H1 (cell line): ENCODE data around the gene ADARB2. TPM values are rescaled to one million over a fixed set of nuclear protein-coding genes. Genes with fewer than 3 reads are reported as not detected.

Experiments used
- CTCF ChIA-PET: fragments of 300-600 bp; sonication (Branson Sonifier 250); formaldehyde crosslinking; loops from one replicate; lab custom pipeline; 2021; ENCODE audit not compliant: partially characterized antibody; lab: Charles Lee
- POLR2A ChIA-PET: fragments of 300-600 bp; sonication (Branson Sonifier 250); formaldehyde crosslinking; loops from one replicate; lab custom pipeline; 2021; ENCODE audit warnings: inconsistent platforms; ENCODE audit not compliant: partially characterized antibody; lab: Charles Lee
- DNase-seq, 2 experiments: peaks; one replicate each; pipeline versions ENCODE4 v3.0.0 to v3.0.0-alpha.2; 2010 to 2022; ENCODE audit warnings: low spot score in 2 of 2, low read depth in 1 of 2, mixed read lengths in 1 of 2
- FAIRE-seq: peaks from 2 replicates; lab custom pipeline; 2011; peaks lifted over from hg19 to GRCh38; lab: Jason Lieb, UNC
- H2AFZ ChIP-seq: 2 replicates; pipeline ENCODE4 v1.8.1; 2012; ENCODE audit warnings: low read length, inconsistent platforms
- H2AK5ac ChIP-seq: 2 replicates; pipeline ENCODE4 v1.6.1; 2013; ENCODE audit warnings: low read depth, low read length
- H2BK120ac ChIP-seq: replicated peaks from 2 replicates; pipeline ENCODE3; 2013; ENCODE audit warnings: low read depth, low read length, inconsistent platforms
- H2BK12ac ChIP-seq: 2 replicates; pipeline ENCODE4 v1.6.1; 2013; ENCODE audit warnings: low read depth, low read length
- H2BK15ac ChIP-seq: 2 replicates; pipeline ENCODE4 v1.6.1; 2013; ENCODE audit warnings: low read length
- H2BK20ac ChIP-seq: 2 replicates; pipeline ENCODE4 v1.6.1; 2013; ENCODE audit warnings: low read length
- H2BK5ac ChIP-seq: 2 replicates; pipeline ENCODE4 v1.6.1; 2013; ENCODE audit warnings: low read depth, low read length
- H3K14ac ChIP-seq: 2 replicates; pipeline ENCODE4 v1.6.1; 2013; ENCODE audit warnings: inconsistent platforms; ENCODE audit not compliant: insufficient read length
- H3K18ac ChIP-seq: 2 replicates; pipeline ENCODE4 v1.6.1; 2013; ENCODE audit warnings: low read length; ENCODE audit errors: extremely low read depth
- H3K23ac ChIP-seq: 2 replicates; pipeline ENCODE4 v1.6.1; 2013; ENCODE audit warnings: inconsistent platforms; ENCODE audit not compliant: insufficient read length
- H3K23me2 ChIP-seq: 2 replicates; pipeline ENCODE4 v1.6.1; 2013; ENCODE audit warnings: low read depth, low read length
- H3K27ac ChIP-seq: 2 replicates; pipeline ENCODE4 v1.6.1; 2011; ENCODE audit warnings: low read depth, low read length, inconsistent platforms
- H3K27me3 ChIP-seq, 4 experiments: replicated peaks in 1 of 4; 1 replicate in 1 of 4; 2 replicates in 3 of 4; pipeline versions ENCODE4 v1.6.1 to v1.8.1; 2011 to 2013; ENCODE audit warnings: low read length in 3 of 4, mild to moderate bottlenecking in 3 of 4, inconsistent platforms in 2 of 4, mixed read lengths in 2 of 4, moderate library complexity in 1 of 4; ENCODE audit not compliant: control insufficient read depth in 3 of 4, insufficient read depth in 3 of 4; ENCODE audit errors: extremely low read depth in 1 of 4
- H3K36me3 ChIP-seq, 4 experiments: 2 replicates each; pipeline versions ENCODE4 v1.6.1 to v1.8.1; 2011 to 2013; ENCODE audit warnings: mild to moderate bottlenecking in 4 of 4, low read length in 3 of 4, moderate library complexity in 2 of 4, control low read depth in 1 of 4, inconsistent platforms in 1 of 4; ENCODE audit not compliant: insufficient read depth in 4 of 4, control insufficient read depth in 2 of 4
- H3K4ac ChIP-seq: replicated peaks from 2 replicates; pipeline ENCODE3; 2013; ENCODE audit warnings: low read length, low read depth, mixed read lengths, inconsistent platforms; ENCODE audit not compliant: insufficient read length
- H3K4me1 ChIP-seq, 4 experiments: replicated peaks in 1 of 4; 1 replicate in 1 of 4; 2 replicates in 3 of 4; pipeline versions ENCODE4 v1.6.1 to v1.8.1; 2011 to 2013; ENCODE audit warnings: low read length in 3 of 4, inconsistent platforms in 2 of 4, mixed read lengths in 1 of 4; ENCODE audit not compliant: insufficient read depth in 4 of 4, control insufficient read depth in 3 of 4
- H3K4me2 ChIP-seq, 2 experiments: 2 replicates each; pipeline versions ENCODE4 v1.6.1 to v1.8.1; 2011 to 2013; ENCODE audit warnings: low read depth in 2 of 2, low read length in 2 of 2, control low read depth in 1 of 2, inconsistent platforms in 1 of 2, mild to moderate bottlenecking in 1 of 2; ENCODE audit not compliant: insufficient read depth in 1 of 2
- H3K4me3 ChIP-seq, 4 experiments: fragments of 200-600, 300-600 bp in 1 of 4; sonication (generic), shearing (Covaris generic), sonication (Bioruptor Twin) in 1 of 4; 2 replicates each; pipeline versions ENCODE4 v1.5.1 to v1.8.1; 2011 to 2016; ENCODE audit warnings: low read length in 4 of 4, low read depth in 3 of 4, control low read depth in 2 of 4, inconsistent platforms in 2 of 4, mild to moderate bottlenecking in 2 of 4, mixed read lengths in 1 of 4, moderate library complexity in 1 of 4; ENCODE audit not compliant: insufficient read depth in 2 of 4; ENCODE audit errors: extremely low read depth in 1 of 4
- H3K56ac ChIP-seq: replicated peaks from 2 replicates; pipeline ENCODE3; 2013; ENCODE audit warnings: low read depth, mild to moderate bottlenecking, mixed read lengths, low read length, inconsistent platforms; ENCODE audit not compliant: insufficient read length
- H3K79me1 ChIP-seq: 2 replicates; pipeline ENCODE4 v1.6.1; 2013; ENCODE audit warnings: low read depth, low read length, control low read depth
- H3K79me2 ChIP-seq, 2 experiments: 2 replicates each; pipeline versions ENCODE4 v1.6.1 to v1.8.1; 2012 to 2013; ENCODE audit warnings: low read length in 2 of 2, mild to moderate bottlenecking in 2 of 2, inconsistent platforms in 1 of 2; ENCODE audit not compliant: insufficient read depth in 2 of 2, control insufficient read depth in 1 of 2
- H3K9ac ChIP-seq, 4 experiments: replicated peaks in 1 of 4; 1 replicate in 1 of 4; 2 replicates in 3 of 4; pipeline versions ENCODE4 v1.6.1 to v1.8.1; 2011 to 2013; ENCODE audit warnings: low read depth in 3 of 4, low read length in 3 of 4, control low read depth in 2 of 4, mild to moderate bottlenecking in 2 of 4, moderate library complexity in 2 of 4, inconsistent platforms in 1 of 4; ENCODE audit errors: extremely low read depth in 1 of 4
- H3K9me3 ChIP-seq, 2 experiments: 2 replicates each; pipeline versions ENCODE4 v1.6.1 to v1.8.1; 2012 to 2013; ENCODE audit warnings: mild to moderate bottlenecking in 2 of 2, moderate library complexity in 2 of 2, control low read depth in 1 of 2, inconsistent platforms in 1 of 2, low read depth in 1 of 2, low read length in 1 of 2, mixed read lengths in 1 of 2; ENCODE audit not compliant: insufficient read depth in 2 of 2
- H4K20me1 ChIP-seq, 2 experiments: replicated peaks in 1 of 2; 2 replicates each; pipeline versions ENCODE3 to v1.8.1; 2011 to 2013; ENCODE audit warnings: inconsistent platforms in 2 of 2, low read length in 2 of 2, mild to moderate bottlenecking in 1 of 2; ENCODE audit not compliant: insufficient read depth in 2 of 2, control insufficient read depth in 1 of 2
- H4K5ac ChIP-seq: 2 replicates; pipeline ENCODE4 v1.6.1; 2013; ENCODE audit warnings: low read length, low read depth, mixed read lengths, inconsistent platforms; ENCODE audit not compliant: insufficient read length
- H4K8ac ChIP-seq: 2 replicates; pipeline ENCODE4 v1.8.0; 2013; ENCODE audit warnings: mild to moderate bottlenecking, moderate library complexity, low read length, inconsistent platforms; ENCODE audit not compliant: insufficient read depth; ENCODE audit errors: extremely low read depth
- H4K91ac ChIP-seq: replicated peaks from 2 replicates; pipeline ENCODE3; 2013; ENCODE audit warnings: low read length, mixed read lengths, inconsistent platforms; ENCODE audit not compliant: insufficient read length
- CBX5 ChIP-seq: fragments of 300-800, 300-1000 bp; sonication (generic); IDR thresholded peaks from 2 replicates; pipeline ENCODE4 v1.7.1; 2016; ENCODE audit warnings: antibody characterized with exemption, low read length, low read depth
- CEBPB ChIP-seq: IDR thresholded peaks from 2 replicates; pipeline ENCODE4 v1.6.1; 2012; ENCODE audit warnings: low read depth, low read length
- CHD1 ChIP-seq: IDR thresholded peaks from 2 replicates; pipeline ENCODE4 v1.6.1; 2012; ENCODE audit warnings: low read depth, low read length, improper control_type of control experiment
- EZH2 ChIP-seq: fragments of 200-600 bp; sonication (generic); IDR thresholded peaks from 2 replicates; pipeline ENCODE4 v1.7.1; 2012; ENCODE audit warnings: low read depth, mild to moderate bottlenecking, moderate library complexity, low read length, inconsistent platforms; ENCODE audit not compliant: severe bottlenecking
- FOSL1 ChIP-seq: IDR thresholded peaks from 2 replicates; pipeline ENCODE4 v1.6.1; 2011; ENCODE audit warnings: mild to moderate bottlenecking, low read depth, low read length, moderate library complexity; ENCODE audit not compliant: insufficient read depth
- GABPA ChIP-seq: IDR thresholded peaks from 2 replicates; pipeline ENCODE4 v1.6.1; 2011; ENCODE audit warnings: mild to moderate bottlenecking, low read length, moderate library complexity, borderline replicate concordance; ENCODE audit not compliant: insufficient read depth
- MAX ChIP-seq: IDR thresholded peaks from 2 replicates; pipeline ENCODE4 v1.6.1; 2012; ENCODE audit warnings: inconsistent platforms
- POU5F1 ChIP-seq: IDR thresholded peaks from 2 replicates; pipeline ENCODE4 v1.6.1; 2011; ENCODE audit warnings: low read depth, mild to moderate bottlenecking, low read length, moderate library complexity
- RFX5 ChIP-seq: IDR thresholded peaks from 2 replicates; pipeline ENCODE4 v1.6.1; 2011; ENCODE audit warnings: low read depth, low read length, improper control_type of control experiment, borderline replicate concordance
- RNF2 ChIP-seq: fragments of 200-900, 300-1000 bp; sonication (generic); IDR thresholded peaks from 2 replicates; pipeline ENCODE4 v1.7.1; 2016; ENCODE audit warnings: borderline replicate concordance, low read depth, mild to moderate bottlenecking, antibody characterized with exemption, low read length; ENCODE audit not compliant: poor library complexity, severe bottlenecking; ENCODE audit errors: missing control alignments
- SAP30 ChIP-seq: fragments of 300-600 bp; sonication (generic); IDR thresholded peaks from 2 replicates; pipeline ENCODE4 v1.7.1; 2012; ENCODE audit warnings: low read length, moderate library complexity, mild to moderate bottlenecking, inconsistent platforms; ENCODE audit not compliant: insufficient read depth, insufficient replicate concordance
- SP2 ChIP-seq: IDR thresholded peaks from 2 replicates; pipeline ENCODE4 v1.6.1; 2012; ENCODE audit warnings: mild to moderate bottlenecking, low read length, inconsistent platforms
- ZNF274 ChIP-seq: IDR thresholded peaks from 2 replicates; pipeline ENCODE4 v1.7.0; 2012; ENCODE audit warnings: low read length, borderline replicate concordance; ENCODE audit errors: extremely low read depth
- polyA plus RNA-seq, 7 experiments: library from polyadenylated mRNA; depleted of rRNA in 3 of 7; stranded (reverse) in 5 of 7; unstranded in 2 of 7; fragments of >200 nt in 5 of 7; fragments of 200-250 nt in 2 of 7; gene quantifications; 1 replicate in 5 of 7; 2 replicates in 1 of 7; 4 replicates in 1 of 7; pipeline versions ENCODE4 v1.2.1 to v1.2.3, GENCODE V29; 2011 to 2013; ENCODE audit warnings: missing spikeins in 2 of 7, mixed read lengths in 2 of 7
- total RNA-seq: library from RNA; stranded (reverse); fragmentation: NEBNext Ultra II Directional; extraction: Animal tissue kit (Norgen Biotek cat#: 25700); gene quantifications from 2 replicates; pipeline ENCODE4 v1.2.1, GENCODE V29; 2021

The ADARB2 gene
- total and polyA plus RNA-seq, 2 of the 8 experiments (the other 6 are each of a cell fraction or from before 2014, with no cell fraction given), result 2.2 to 2.8 TPM

DNA sequence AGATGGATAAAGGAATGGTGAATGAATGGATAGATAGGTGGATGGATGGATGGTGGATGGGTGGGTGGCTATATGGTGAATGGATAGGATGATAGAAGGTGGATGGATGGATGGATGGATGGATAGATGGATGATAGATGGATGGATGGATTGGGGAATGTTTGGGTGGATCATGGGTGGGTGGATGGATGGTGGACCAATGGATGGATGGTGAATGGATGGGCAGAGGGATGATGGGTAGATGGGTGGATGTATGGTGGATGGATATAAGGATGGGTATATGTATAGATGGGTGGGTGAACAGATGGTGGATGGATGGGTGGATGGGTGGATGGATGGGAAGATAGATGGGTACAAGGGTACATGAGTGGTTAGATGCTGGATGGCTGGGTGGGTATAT is 322.4 kb downstream of the ADARB2 start:
- no peak overlapping the region for H3K14ac ChIP-seq
- TF ChIP-seq SP2, result no peak
- TF ChIP-seq CHD1, result no peak
- no peak for TF ChIP-seq POU5F1
- no peak for TF ChIP-seq MAX
- TF ChIP-seq GABPA, result no peak
- no peak for TF ChIP-seq RNF2
- TF ChIP-seq CBX5, result no peak
- TF ChIP-seq FOSL1, result no peak
- no peak for TF ChIP-seq SAP30
- no peak for TF ChIP-seq ZNF274
- no peak for TF ChIP-seq RFX5
- no peak for TF ChIP-seq EZH2
- no peak for TF ChIP-seq CEBPB

More for the DNA sequence above, 322.4 kb downstream of the ADARB2 start:
- H2AFZ ChIP-seq, result no peak overlapping the region
- H2BK15ac ChIP-seq, result no peak overlapping the region
- ChIA-PET POLR2A (no interaction called here), CTCF (interaction anchor here (3.5 kb wide), 1 partner anchor 11 kb away, joined by 23 read pairs; no protein-coding TSS in a partner anchor)
- H2BK12ac ChIP-seq, result no peak overlapping the region
- no peak overlapping the region for H3K4ac ChIP-seq
- no peaks in the 10 kb centered on the region for H3K4me1 ChIP-seq
- no peaks in the 10 kb centered on the region; a peak in 1 of 4 replicates for H3K9me3 ChIP-seq
- H3K79me2 ChIP-seq, result no peaks in the 10 kb centered on the region
- H4K5ac ChIP-seq, result no peak overlapping the region
- DNase-seq, result no peak
- no peaks in the 10 kb centered on the region; the same call in 1 of the 2 replicates for H3K79me1 ChIP-seq
- H3K18ac ChIP-seq, result no peak overlapping the region
- no peaks in the 10 kb centered on the region for H4K20me1 ChIP-seq
- H4K91ac ChIP-seq, result no peak overlapping the region
- no peaks in the 10 kb centered on the region for H3K36me3 ChIP-seq
- peaks cover 7% of the 10 kb centered on the region; the same call in 1 of the 2 replicates for H3K23me2 ChIP-seq
- no peak overlapping the region for H3K56ac ChIP-seq
- no peak overlapping the region for H3K4me2 ChIP-seq
- H2BK20ac ChIP-seq, result no peak overlapping the region
- H3K9ac ChIP-seq, result no peak overlapping the region
- no peak overlapping the region for H2AK5ac ChIP-seq
- FAIRE-seq, result no peak
- H3K23ac ChIP-seq, result no peak overlapping the region
- H3K27ac ChIP-seq, result no peak overlapping the region
- no peak overlapping the region for H2BK120ac ChIP-seq
- H3K27me3 ChIP-seq, result peaks cover 0 to 6% (median 0%) of the 10 kb centered on the region in 4 experiments; a peak in 2 of 7 replicates
- no peak overlapping the region for H4K8ac ChIP-seq
- H3K4me3 ChIP-seq, result no peak overlapping the region
- no peak overlapping the region for H2BK5ac ChIP-seq
